HCT116 (cell line): Measurements from ENCODE around the gene OR10A2. TPM values are rescaled to one million over a fixed set of nuclear protein-coding genes. Genes with fewer than 3 reads are reported as not detected.

Source experiments
- ATAC-seq: fragments of 200-7000 bp; cut with Tn5 transposase; 2 replicates; pipeline ENCODE4 v1.9.1; 2020; ENCODE audit warnings: mild to moderate bottlenecking, moderate library complexity
- BruUV-seq: library from RNA; stranded (reverse); fragments of 400-500 nt; replicated peaks from 2 replicates; lab custom pipeline; 2021; lab: Mats Ljungman, UMichigan
- CTCF ChIA-PET: fragments of 300-600 bp; sonication (Branson Sonifier 250); formaldehyde crosslinking; loops from one replicate; lab custom pipeline; 2021; ENCODE audit warnings: antibody characterized with exemption; lab: Charles Lee
- POLR2A ChIA-PET: fragments of 300-600, 350-600 bp; sonication (Branson Sonifier 250); formaldehyde crosslinking; loops from one replicate; lab custom pipeline; 2021; ENCODE audit warnings: antibody characterized with exemption; lab: Charles Lee
- RAD21 ChIA-PET, 2 experiments: fragments of 300-600 bp; sonication (Branson Sonifier 250); formaldehyde crosslinking; loops; one replicate each; lab custom pipeline; 2023; ENCODE audit warnings: low total read pairs in 2 of 2; ENCODE audit not compliant: uncharacterized antibody in 2 of 2, unreplicated experiment in 2 of 2, low non-redundant PET in 1 of 2; lab: Charles Lee
- DNase-seq: peaks from one replicate; pipeline ENCODE4 v3.0.0-alpha.2; 2010; ENCODE audit warnings: low read depth, low spot score
- H2AFZ ChIP-seq: fragments of 200-600 bp; shearing (Covaris generic), sonication (generic); 2 replicates; pipeline ENCODE4 v1.6.1; 2017; ENCODE audit warnings: low read depth, mixed run types, mixed read lengths, antibody characterized with exemption, low read length; ENCODE audit not compliant: poor library complexity, severe bottlenecking
- H3K27ac ChIP-seq: 2 replicates; pipeline ENCODE4 v1.5.1; 2012; ENCODE audit warnings: low read depth, low read length
- H3K27me3 ChIP-seq: fragments of 200-600 bp; sonication (generic); 2 replicates; pipeline ENCODE4 v1.6.1; 2016; ENCODE audit warnings: mixed run types, low read length, mixed read lengths; ENCODE audit not compliant: insufficient read depth
- H3K36me3 ChIP-seq, 2 experiments: fragments of 200-500 bp in 1 of 2; fragments of 200-600 bp in 1 of 2; sonication (Bioruptor generic) in 1 of 2; sonication (generic) in 1 of 2; 2 replicates each; pipeline versions ENCODE4 v1.5.1 to v1.6.1; 2014 to 2016; ENCODE audit warnings: low read length in 2 of 2, inconsistent platforms in 1 of 2, mixed read lengths in 1 of 2, mixed run types in 1 of 2; ENCODE audit not compliant: insufficient read depth in 2 of 2, control insufficient read depth in 1 of 2
- H3K4me1 ChIP-seq, 2 experiments: fragments of 200-600 bp in 1 of 2; sonication (generic) in 1 of 2; 2 replicates each; pipeline versions ENCODE4 v1.5.1 to v1.6.1; 2012 to 2017; ENCODE audit warnings: low read length in 2 of 2, inconsistent platforms in 1 of 2, mild to moderate bottlenecking in 1 of 2, mixed read lengths in 1 of 2, mixed run types in 1 of 2, moderate library complexity in 1 of 2; ENCODE audit not compliant: insufficient read depth in 2 of 2, control insufficient read depth in 1 of 2
- H3K4me2 ChIP-seq: fragments of 200-600 bp; sonication (generic); 2 replicates; pipeline ENCODE4 v1.6.1; 2017; ENCODE audit warnings: mixed run types, low read length, mixed read lengths
- H3K4me3 ChIP-seq, 2 experiments: fragments of 200-600 bp in 1 of 2; sonication (generic) in 1 of 2; replicated peaks in 1 of 2; 2 replicates each; pipeline ENCODE4 v1.5.1; 2011 to 2016; ENCODE audit warnings: low read length in 2 of 2, control low read depth in 1 of 2, low read depth in 1 of 2, mild to moderate bottlenecking in 1 of 2, mixed read lengths in 1 of 2, mixed run types in 1 of 2
- H3K79me2 ChIP-seq: fragments of 200-600 bp; sonication (generic); 2 replicates; pipeline ENCODE4 v1.6.1; 2017; ENCODE audit warnings: mild to moderate bottlenecking, mixed run types, low read length, moderate library complexity, mixed read lengths; ENCODE audit not compliant: insufficient read depth
- H3K9ac ChIP-seq: fragments of 200-600 bp; sonication (generic); 2 replicates; pipeline ENCODE4 v1.6.1; 2016; ENCODE audit warnings: low read length, mixed read lengths
- H3K9me2 ChIP-seq: fragments of 200-600 bp; sonication (generic), shearing (Covaris generic); 2 replicates; pipeline ENCODE4 v1.6.1; 2017; ENCODE audit warnings: mixed run types, mild to moderate bottlenecking, moderate library complexity; ENCODE audit not compliant: insufficient read depth
- H3K9me3 ChIP-seq, 2 experiments: fragments of 200-500 bp in 1 of 2; fragments of 200-600 bp in 1 of 2; sonication (Bioruptor generic) in 1 of 2; sonication (generic) in 1 of 2; 2 replicates each; pipeline ENCODE4 v1.6.1; 2014 to 2017; ENCODE audit warnings: low read length in 2 of 2, mixed read lengths in 2 of 2, inconsistent platforms in 1 of 2, low read depth in 1 of 2, mild to moderate bottlenecking in 1 of 2, mixed run types in 1 of 2, moderate library complexity in 1 of 2; ENCODE audit not compliant: control insufficient read depth in 1 of 2, insufficient read depth in 1 of 2
- H4K20me1 ChIP-seq: fragments of 200-600 bp; sonication (generic), shearing (Covaris generic); 2 replicates; pipeline ENCODE4 v1.6.1; 2017; ENCODE audit warnings: mixed run types, mild to moderate bottlenecking, moderate library complexity; ENCODE audit not compliant: insufficient read depth
- CEBPB ChIP-seq: IDR thresholded peaks from 2 replicates; pipeline ENCODE4 v1.6.1; 2012; ENCODE audit warnings: low read depth
- ELF1 ChIP-seq: IDR thresholded peaks from 2 replicates; pipeline ENCODE4 v1.6.1; 2012; ENCODE audit warnings: low read depth, borderline replicate concordance
- EZH2 ChIP-seq: fragments of 200-600 bp; sonication (generic); IDR thresholded peaks from 2 replicates; pipeline ENCODE4 v1.6.1; 2017; ENCODE audit warnings: antibody characterized with exemption, mixed run types
- SP1 ChIP-seq: IDR thresholded peaks from 2 replicates; pipeline ENCODE4 v1.6.1; 2012; ENCODE audit warnings: low read depth
- YY1 ChIP-seq: IDR thresholded peaks from 2 replicates; pipeline ENCODE4 v1.6.1; 2011; ENCODE audit warnings: low read length, low read depth, moderate library complexity, mild to moderate bottlenecking; ENCODE audit not compliant: insufficient replicate concordance; ENCODE audit errors: extremely low read depth
- intact Hi-C: fragments of 100-400 bp; cut with micrococcal nuclease; formaldehyde crosslinking; loops from 2 replicates; pipeline ENCODE4 v1.10.0; 2022
- total RNA-seq: library from RNA; stranded (reverse); gene quantifications from one replicate; pipeline ENCODE4 v1.2.1, GENCODE V29; 2021; ENCODE audit not compliant: unreplicated experiment

Gene OR10A2
- total RNA-seq, 1 experiment from 2014 or later: not detected

GRCh38 chr11:6911378-6911777 is 48.5 kb downstream of the OR10A2 start:
- Histone ChIP-seq H3K27me3 (no peaks in the 10 kb centered on the region; the same call in 1 of the 2 replicates), H3K9me3 (no peaks in the 10 kb centered on the region), H3K79me2 (no peaks in the 10 kb centered on the region), H3K27ac (no peak overlapping the region)
- BruUV-seq: no TSS peak
- TF ChIP-seq SP1 (no peak), ELF1 (no peak)
- TF ChIP-seq, all 23 proteins: peak for 0
- Histone ChIP-seq H3K36me3 (no peaks in the 10 kb centered on the region), H3K4me3 (no peak overlapping the region), H3K4me2 (no peak overlapping the region), H4K20me1 (no peaks in the 10 kb centered on the region), H3K9me2 (no peaks in the 10 kb centered on the region), H2AFZ (no peak overlapping the region), H3K4me1 (no peaks in the 10 kb centered on the region), H3K9ac (no peak overlapping the region)
- POLR2A ChIA-PET: no interaction called here
- DNase-seq (no peak), ATAC-seq (no peak)
- CTCF ChIA-PET: no interaction called here
- RAD21 ChIA-PET: no interaction called here
- intact Hi-C loops: no loop called here

- H4K20me1 ChIP-seq: no peaks in the 10 kb centered on the region
Observed at GRCh38 chr11:6911948-6912347, 49.1 kb downstream of the OR10A2 start.

More at GRCh38 chr11:6911948-6912347, 49.1 kb downstream of the OR10A2 start:
- POLR2A ChIA-PET: no interaction called here
- H3K9me3 ChIP-seq: no peaks in the 10 kb centered on the region
- TF ChIP-seq YY1 (no peak), CEBPB (no peak), EZH2 (no peak)
- TF ChIP-seq, all 23 proteins: peak for 0
- ChIA-PET RAD21 (no interaction called here), CTCF (no interaction called here)
- Histone ChIP-seq H3K4me1 (no peaks in the 10 kb centered on the region), H3K4me2 (no peak overlapping the region), H3K36me3 (no peaks in the 10 kb centered on the region), H3K9ac (no peak overlapping the region), H2AFZ (no peak overlapping the region), H3K27ac (no peak overlapping the region), H3K9me2 (no peaks in the 10 kb centered on the region), H3K27me3 (no peaks in the 10 kb centered on the region; the same call in 1 of the 2 replicates), H3K4me3 (no peak overlapping the region), H3K79me2 (no peaks in the 10 kb centered on the region)
- DNase-seq (no peak), ATAC-seq (no peak; the same call in 1 of the 2 replicates)
- BruUV-seq: no TSS peak
- intact Hi-C loops: no loop called here
